ENCODE data around the gene ANKS1B. TPM values are rescaled to one million over a fixed set of nuclear protein-coding genes. Genes with fewer than 3 reads are reported as not detected.
A peak's percentile ranks its signal among the peaks of the same experiment; 100 is the strongest.

ANKS1B gene
- total RNA-seq, 1 donor from 2014 or later: 8.2 TPM

DNA sequence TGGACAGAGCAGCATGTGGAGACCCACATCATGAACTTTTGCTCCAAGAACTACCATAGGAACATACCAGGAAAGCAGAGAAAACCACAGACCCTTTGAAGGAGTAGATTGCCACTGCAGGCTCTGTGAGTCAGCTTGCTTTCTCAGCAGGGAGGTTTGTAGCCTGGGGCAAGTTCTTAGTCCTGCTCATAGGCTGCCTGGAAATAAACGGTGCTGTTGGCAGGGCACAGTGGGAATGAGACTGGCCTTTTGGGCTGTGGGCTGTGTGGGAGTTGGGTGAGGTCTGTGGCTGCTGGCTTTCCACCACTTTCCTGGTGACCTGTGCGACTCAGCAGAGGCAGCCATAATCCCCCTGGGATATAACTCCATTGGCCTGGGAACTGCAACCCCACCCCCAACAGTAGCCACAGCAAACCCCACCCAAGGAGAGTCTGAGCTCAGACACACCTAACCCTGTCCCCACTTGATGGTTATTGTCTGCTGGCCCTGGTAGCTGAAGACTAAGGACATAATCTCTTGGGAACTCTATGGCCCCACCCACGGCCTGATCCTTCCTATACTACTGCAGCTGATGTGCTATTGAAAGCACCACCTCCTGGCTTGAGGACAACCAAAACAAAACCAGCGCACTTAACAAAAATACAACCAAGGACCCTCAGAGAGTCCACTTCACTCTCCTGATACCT lies 529.2 kb downstream of the ANKS1B start:
- DNase-seq (ENCODE audit: low spot score in 2 of 2): no peak
- TF ChIP-seq, protein P1, sequence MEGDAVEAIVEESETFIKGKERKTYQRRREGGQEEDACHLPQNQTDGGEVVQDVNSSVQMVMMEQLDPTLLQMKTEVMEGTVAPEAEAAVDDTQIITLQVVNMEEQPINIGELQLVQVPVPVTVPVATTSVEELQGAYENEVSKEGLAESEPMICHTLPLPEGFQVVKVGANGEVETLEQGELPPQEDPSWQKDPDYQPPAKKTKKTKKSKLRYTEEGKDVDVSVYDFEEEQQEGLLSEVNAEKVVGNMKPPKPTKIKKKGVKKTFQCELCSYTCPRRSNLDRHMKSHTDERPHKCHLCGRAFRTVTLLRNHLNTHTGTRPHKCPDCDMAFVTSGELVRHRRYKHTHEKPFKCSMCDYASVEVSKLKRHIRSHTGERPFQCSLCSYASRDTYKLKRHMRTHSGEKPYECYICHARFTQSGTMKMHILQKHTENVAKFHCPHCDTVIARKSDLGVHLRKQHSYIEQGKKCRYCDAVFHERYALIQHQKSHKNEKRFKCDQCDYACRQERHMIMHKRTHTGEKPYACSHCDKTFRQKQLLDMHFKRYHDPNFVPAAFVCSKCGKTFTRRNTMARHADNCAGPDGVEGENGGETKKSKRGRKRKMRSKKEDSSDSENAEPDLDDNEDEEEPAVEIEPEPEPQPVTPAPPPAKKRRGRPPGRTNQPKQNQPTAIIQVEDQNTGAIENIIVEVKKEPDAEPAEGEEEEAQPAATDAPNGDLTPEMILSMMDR (IDR thresholded peaks at IDR 0.05): no peak

DNA sequence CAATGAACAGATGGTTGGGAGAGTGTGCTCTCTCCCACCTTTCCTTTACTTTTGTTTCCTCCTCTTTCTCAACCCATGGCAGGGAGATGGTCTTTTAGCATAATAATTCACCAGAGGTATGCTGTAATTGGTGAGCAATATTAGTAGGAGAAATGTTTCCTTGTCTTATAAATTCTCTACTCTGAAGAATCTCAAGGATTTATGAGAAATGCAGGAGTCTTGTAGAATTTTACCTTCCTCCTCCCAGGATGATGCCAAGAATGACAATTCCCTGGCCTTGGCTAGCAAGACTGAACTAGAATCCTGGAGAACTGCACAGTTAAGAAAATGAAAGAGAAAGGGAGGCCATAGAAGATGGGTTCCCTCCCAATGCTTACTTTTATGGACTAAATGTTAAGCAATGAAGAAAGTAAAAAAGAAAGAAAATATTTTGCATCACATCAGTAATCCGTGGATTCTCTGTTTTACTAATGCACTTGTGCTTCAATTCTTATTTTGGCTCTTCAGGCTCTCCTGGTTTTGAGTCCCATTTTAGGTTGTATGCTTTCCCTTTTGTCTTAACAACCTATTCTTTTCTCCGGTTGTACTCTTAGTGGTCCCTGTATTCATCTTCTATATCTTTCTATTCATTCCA lies 530.1 kb downstream of the ANKS1B start:
- H3K9me3 ChIP-seq: peaks cover 6 to 17% of the 10 kb centered on the region in 2 donors
- no peaks in the 10 kb centered on the region for H3K36me3 ChIP-seq
- no peak for DNase-seq (ENCODE audit: low spot score in 2 of 2)
- H3K27me3 ChIP-seq: no peaks in the 10 kb centered on the region
- H3K27ac ChIP-seq: peak overlapping the region; percentile 18 to 74
- H3K4me1 ChIP-seq: peaks cover 0 to 14% of the 10 kb centered on the region in 2 donors
- intact Hi-C loops (cut with DNase I): loop anchor here (10.0 kb wide), 1 partner anchor 950 kb away; no protein-coding TSS in a partner anchor
- no peak overlapping the region for H3K4me3 ChIP-seq
- TF ChIP-seq, protein P1 (IDR thresholded peaks at IDR 0.05): no peak

More for the DNA sequence above, 529.2 kb downstream of the ANKS1B start:
- peak overlapping the region in 1 of 2 donors; percentile 74 for H3K27ac ChIP-seq
- peaks cover 6 to 24% of the 10 kb centered on the region in 2 donors for H3K9me3 ChIP-seq
- intact Hi-C loops (cut with DNase I): loop anchor here (10.0 kb wide), 1 partner anchor 951 kb away; no protein-coding TSS in a partner anchor
- H3K36me3 ChIP-seq: no peaks in the 10 kb centered on the region
- no peaks in the 10 kb centered on the region for H3K27me3 ChIP-seq
- peaks cover 0 to 11% of the 10 kb centered on the region in 2 donors for H3K4me1 ChIP-seq
- no peak overlapping the region for H3K4me3 ChIP-seq

DNA sequence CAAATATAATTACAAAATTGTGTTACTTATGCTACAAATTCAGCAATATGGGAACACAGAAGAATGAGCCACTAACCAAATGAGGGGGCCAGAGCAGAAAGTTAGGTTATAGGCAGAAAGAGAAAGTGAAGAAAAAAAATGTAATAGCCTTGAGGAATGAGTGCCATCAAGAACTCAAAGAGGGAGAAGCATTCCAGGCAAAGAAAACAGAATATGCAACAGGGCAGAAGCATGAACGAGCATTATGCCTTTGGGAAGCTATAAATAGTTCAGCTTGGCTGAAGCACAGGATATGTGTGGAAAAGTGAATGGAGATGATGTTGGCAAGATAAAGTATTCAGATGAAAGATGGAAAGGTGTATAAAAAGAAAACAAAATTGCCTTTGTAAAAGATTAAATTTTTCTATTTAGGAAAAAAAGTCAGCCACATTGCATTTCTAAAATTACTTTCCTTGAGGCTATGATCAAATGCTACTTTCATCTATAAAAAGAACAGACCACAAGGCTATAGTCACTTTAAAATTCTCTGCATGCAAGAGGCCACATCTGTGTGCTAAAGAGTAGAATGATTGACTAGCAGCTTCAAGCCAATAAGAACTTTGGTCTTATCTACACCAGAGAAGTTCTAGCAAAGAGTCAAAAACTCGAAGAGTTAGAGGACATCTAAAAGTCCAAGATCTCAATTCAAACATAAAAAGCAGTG lies 530.7 kb downstream of the ANKS1B start:
- Histone ChIP-seq H3K27me3 (no peaks in the 10 kb centered on the region), H3K4me3 (peak overlapping the region in 1 of 2 donors; percentile 14), H3K9me3 (peaks cover 6 to 10% of the 10 kb centered on the region in 2 donors), H3K36me3 (no peaks in the 10 kb centered on the region), H3K4me1 (peaks cover 0 to 14% of the 10 kb centered on the region in 2 donors), H3K27ac (peak overlapping the region; percentile 18 to 74)
- intact Hi-C loops (cut with DNase I): loop anchor here (10.0 kb wide), 1 partner anchor 949 kb away; no protein-coding TSS in a partner anchor
- TF ChIP-seq, protein P1 (IDR thresholded peaks at IDR 0.05): no peak
- no peak for DNase-seq (ENCODE audit: low spot score in 2 of 2)

DNA sequence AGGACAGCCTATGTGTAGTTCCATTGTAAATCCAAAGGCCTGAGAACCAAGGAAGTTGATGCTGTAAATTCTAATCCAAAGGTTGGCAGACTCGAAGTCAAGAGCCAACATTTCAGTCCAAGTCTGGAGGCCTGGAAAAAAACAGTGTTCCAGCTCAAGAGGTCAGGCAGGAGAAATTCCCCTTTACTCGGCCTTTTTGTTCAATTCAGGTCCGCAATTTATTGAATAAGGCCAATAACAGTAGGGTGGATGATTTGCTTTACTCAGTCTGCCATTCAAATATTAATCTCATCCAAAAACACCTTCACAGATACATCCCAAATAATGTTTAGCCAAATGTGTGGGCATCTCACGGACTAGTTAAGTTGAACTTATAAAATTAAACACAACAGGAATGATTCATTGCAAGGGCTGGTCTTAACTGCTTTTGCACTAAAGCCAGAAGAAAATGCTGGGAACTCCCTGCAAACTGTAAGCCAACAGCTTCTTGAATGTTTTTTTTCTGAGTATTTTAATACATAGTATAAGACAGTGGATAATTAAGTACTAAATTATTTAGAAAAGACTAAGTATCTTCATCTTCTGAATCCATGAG lies 534.6 kb downstream of the ANKS1B start:
- intact Hi-C loops (cut with DNase I): loop anchor here (10.0 kb wide), 1 partner anchor 945 kb away; no protein-coding TSS in a partner anchor
- Histone ChIP-seq H3K27ac (peak overlapping the region; percentile 47 to 72), H3K27me3 (no peaks in the 10 kb centered on the region), H3K4me1 (peaks cover 0 to 14% of the 10 kb centered on the region in 2 donors), H3K9me3 (no peaks in the 10 kb centered on the region), H3K4me3 (no peak overlapping the region), H3K36me3 (no peaks in the 10 kb centered on the region)
- TF ChIP-seq, protein P1 (IDR thresholded peaks at IDR 0.05): no peak
- no peak for DNase-seq (ENCODE audit: low spot score in 2 of 2)

DNA sequence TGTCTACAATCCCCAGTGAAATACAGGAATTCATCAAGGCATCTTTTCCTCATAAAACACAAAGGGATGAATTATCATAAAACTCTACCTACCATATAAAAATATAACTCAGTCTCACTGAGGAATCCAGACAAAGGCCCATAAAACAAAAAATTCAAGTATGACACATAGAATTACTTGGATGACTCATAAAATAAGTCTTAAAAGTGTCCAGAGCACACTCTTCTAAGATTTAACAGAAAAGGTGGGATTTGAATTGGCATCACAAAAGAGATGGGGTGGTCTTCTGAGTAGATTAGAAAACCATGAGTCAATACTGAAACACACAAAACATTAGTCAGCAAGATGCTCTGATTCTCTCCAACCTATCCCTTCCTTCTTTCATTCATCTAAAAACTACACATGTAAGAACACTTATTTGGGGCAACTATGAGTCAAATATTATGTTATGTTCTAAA lies 539.8 kb downstream of the ANKS1B start:
- H3K4me1 ChIP-seq: no peaks in the 10 kb centered on the region
- H3K36me3 ChIP-seq: no peaks in the 10 kb centered on the region
- H3K4me3 ChIP-seq: no peak overlapping the region
- TF ChIP-seq, protein P1 (IDR thresholded peaks at IDR 0.05): no peak
- DNase-seq (ENCODE audit: low spot score in 2 of 2): no peak
- no peak overlapping the region for H3K27ac ChIP-seq
- no peaks in the 10 kb centered on the region for H3K27me3 ChIP-seq
- H3K9me3 ChIP-seq: no peaks in the 10 kb centered on the region
- intact Hi-C loops (cut with DNase I): no loop called here
